ENCODE measurements around the gene PDK2.

Gene PDK2

DNA sequence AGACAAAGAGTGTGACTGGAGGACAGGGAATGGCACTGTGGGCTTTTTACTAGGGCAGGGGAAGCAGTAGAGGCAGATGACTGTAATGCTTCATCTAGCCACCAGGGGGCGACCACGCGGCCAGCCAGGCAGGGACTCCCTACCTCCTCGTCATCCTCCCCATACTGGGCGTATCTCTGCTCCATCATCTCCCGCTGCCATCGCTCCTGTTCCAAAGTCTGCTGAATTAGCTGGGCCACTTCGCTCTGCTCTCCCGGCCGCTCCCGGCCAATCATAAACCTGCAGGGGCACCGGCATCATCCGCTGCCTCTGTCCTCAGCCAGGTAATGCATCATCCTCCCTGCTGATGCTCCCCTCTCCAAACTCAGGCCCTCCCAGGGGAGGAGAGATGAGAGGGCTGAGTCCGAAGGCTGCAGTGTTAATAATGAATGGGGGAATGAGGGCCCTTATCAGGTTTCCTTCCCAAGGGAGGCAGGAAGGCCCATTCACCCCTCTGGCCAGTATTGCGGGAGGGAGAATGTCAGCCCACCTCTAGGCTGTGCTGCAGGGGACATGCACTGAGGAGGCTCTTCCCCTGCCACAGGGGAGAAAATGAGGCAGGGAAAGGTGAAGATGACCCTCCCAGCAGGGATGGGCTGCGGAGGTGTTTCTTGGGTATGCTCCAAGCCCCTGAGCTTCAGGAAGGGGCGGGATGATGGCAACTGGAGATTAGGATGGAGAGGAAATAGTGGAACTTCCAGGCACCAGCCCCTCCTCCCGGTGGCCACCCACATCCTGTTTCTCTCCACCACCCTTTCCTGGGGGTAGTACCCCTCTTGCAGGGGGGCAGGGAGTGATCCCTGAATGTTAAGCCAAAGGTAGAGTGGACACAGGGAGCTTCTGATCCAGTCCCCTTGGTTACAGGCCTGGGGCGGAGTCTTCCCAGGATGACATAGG is 45.1 kb downstream of the PDK2 start:
- TF ChIP-seq TAF1 (IDR thresholded peaks at IDR 0.05; ENCODE audit: low read depth) (no peak), TCF12 (IDR thresholded peaks at IDR 0.05; ENCODE audit: low read depth) (no peak), RAD21 (IDR thresholded peaks at IDR 0.05; ENCODE audit: low read depth) (peak; percentile 62), NFIC (IDR thresholded peaks at IDR 0.05) (no peak), TEAD4 (IDR thresholded peaks at IDR 0.05) (no peak)

DNA sequence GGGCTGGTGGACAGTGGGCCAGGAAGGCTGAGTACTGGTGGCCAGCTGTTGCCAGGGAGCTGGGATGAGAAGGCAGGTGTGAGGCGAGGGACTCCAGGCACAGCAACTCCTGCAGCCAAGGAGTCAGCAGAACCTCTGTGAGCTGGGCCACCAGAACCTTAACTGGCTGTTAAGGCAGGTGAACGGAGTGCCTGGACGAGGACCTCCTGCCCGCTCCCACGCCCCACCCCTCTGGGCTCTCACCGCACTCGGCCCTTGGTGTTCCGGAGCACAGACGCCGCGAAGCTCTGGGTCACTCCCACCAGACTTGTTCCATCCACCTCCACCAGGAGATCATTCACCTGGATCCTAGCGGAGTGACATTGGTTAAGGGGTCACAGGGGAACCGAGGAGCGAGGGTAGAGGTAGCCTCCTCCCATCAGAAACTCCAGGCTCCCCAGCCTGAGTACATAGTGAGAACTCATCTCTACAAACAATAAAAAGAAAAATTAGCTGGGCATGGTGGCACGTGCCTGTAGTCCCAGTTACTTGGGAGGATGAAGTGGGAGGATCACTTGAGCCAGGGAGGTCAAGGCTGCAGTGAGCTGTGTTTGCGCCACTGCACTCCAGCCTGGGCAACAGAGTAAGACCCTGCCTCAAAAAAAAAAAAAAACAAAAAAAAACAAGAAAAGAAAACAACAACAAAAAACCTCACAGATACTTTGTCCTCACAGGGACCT is 46.0 kb downstream of the PDK2 start:
- TF ChIP-seq, protein P1, sequence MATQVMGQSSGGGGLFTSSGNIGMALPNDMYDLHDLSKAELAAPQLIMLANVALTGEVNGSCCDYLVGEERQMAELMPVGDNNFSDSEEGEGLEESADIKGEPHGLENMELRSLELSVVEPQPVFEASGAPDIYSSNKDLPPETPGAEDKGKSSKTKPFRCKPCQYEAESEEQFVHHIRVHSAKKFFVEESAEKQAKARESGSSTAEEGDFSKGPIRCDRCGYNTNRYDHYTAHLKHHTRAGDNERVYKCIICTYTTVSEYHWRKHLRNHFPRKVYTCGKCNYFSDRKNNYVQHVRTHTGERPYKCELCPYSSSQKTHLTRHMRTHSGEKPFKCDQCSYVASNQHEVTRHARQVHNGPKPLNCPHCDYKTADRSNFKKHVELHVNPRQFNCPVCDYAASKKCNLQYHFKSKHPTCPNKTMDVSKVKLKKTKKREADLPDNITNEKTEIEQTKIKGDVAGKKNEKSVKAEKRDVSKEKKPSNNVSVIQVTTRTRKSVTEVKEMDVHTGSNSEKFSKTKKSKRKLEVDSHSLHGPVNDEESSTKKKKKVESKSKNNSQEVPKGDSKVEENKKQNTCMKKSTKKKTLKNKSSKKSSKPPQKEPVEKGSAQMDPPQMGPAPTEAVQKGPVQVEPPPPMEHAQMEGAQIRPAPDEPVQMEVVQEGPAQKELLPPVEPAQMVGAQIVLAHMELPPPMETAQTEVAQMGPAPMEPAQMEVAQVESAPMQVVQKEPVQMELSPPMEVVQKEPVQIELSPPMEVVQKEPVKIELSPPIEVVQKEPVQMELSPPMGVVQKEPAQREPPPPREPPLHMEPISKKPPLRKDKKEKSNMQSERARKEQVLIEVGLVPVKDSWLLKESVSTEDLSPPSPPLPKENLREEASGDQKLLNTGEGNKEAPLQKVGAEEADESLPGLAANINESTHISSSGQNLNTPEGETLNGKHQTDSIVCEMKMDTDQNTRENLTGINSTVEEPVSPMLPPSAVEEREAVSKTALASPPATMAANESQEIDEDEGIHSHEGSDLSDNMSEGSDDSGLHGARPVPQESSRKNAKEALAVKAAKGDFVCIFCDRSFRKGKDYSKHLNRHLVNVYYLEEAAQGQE (IDR thresholded peaks at IDR 0.05; ENCODE audit: low read depth), result no peak
- TF ChIP-seq CEBPB (IDR thresholded peaks at IDR 0.05) (no peak), TCF12 (IDR thresholded peaks at IDR 0.05; ENCODE audit: low read depth) (no peak), EP300 (IDR thresholded peaks at IDR 0.05; ENCODE audit: borderline replicate concordance) (no peak), TEAD4 (IDR thresholded peaks at IDR 0.05) (no peak), CREB1 (IDR thresholded peaks at IDR 0.05; ENCODE audit: low read depth) (no peak)

DNA sequence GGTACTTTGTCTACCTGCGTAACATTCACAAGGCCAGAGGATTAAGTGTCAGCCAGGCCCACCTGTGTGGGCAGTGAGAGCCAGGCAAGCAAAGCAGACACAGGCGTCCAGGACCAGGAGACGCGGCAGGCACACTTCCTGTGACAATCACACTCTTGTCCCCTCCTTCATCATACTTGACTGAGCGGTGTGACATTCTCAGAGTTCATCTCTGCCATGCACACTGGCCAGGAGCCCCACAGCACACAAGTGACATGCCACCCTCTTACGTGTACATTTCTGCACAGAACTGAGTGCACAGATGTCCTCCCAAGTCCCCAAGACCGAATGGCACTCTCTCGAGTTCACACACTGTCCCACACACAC is 46.6 kb downstream of the PDK2 start:
- no peak for TF ChIP-seq CEBPB (IDR thresholded peaks at IDR 0.05)
- TF ChIP-seq, protein P2, sequence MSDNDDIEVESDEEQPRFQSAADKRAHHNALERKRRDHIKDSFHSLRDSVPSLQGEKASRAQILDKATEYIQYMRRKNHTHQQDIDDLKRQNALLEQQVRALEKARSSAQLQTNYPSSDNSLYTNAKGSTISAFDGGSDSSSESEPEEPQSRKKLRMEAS (IDR thresholded peaks at IDR 0.05), result no peak
- TF ChIP-seq RAD21 (IDR thresholded peaks at IDR 0.05; ENCODE audit: low read depth), result no peak
- no peak for TF ChIP-seq YY1 (IDR thresholded peaks at IDR 0.05; ENCODE audit: low read depth)
- TF ChIP-seq EP300 (IDR thresholded peaks at IDR 0.05; ENCODE audit: borderline replicate concordance), result no peak
- TF ChIP-seq, protein P1 (IDR thresholded peaks at IDR 0.05; ENCODE audit: low read depth), result no peak
- no peak for TF ChIP-seq TEAD4 (IDR thresholded peaks at IDR 0.05)
- no peak for TF ChIP-seq TCF12 (IDR thresholded peaks at IDR 0.05; ENCODE audit: low read depth)
- TF ChIP-seq, protein P3, sequence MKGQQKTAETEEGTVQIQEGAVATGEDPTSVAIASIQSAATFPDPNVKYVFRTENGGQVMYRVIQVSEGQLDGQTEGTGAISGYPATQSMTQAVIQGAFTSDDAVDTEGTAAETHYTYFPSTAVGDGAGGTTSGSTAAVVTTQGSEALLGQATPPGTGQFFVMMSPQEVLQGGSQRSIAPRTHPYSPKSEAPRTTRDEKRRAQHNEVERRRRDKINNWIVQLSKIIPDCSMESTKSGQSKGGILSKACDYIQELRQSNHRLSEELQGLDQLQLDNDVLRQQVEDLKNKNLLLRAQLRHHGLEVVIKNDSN (IDR thresholded peaks at IDR 0.05), result no peak
- TF ChIP-seq TAF1 (IDR thresholded peaks at IDR 0.05; ENCODE audit: low read depth), result no peak
- TF ChIP-seq CREB1 (IDR thresholded peaks at IDR 0.05; ENCODE audit: low read depth), result no peak
- TF ChIP-seq EGR1 (IDR thresholded peaks at IDR 0.05), result no peak
- no peak for TF ChIP-seq ZBTB7A (IDR thresholded peaks at IDR 0.05; ENCODE audit: low read depth)
- TF ChIP-seq FOXM1 (IDR thresholded peaks at IDR 0.05; ENCODE audit: borderline replicate concordance, low read depth), result no peak
- TF ChIP-seq NFIC (IDR thresholded peaks at IDR 0.05), result no peak

DNA sequence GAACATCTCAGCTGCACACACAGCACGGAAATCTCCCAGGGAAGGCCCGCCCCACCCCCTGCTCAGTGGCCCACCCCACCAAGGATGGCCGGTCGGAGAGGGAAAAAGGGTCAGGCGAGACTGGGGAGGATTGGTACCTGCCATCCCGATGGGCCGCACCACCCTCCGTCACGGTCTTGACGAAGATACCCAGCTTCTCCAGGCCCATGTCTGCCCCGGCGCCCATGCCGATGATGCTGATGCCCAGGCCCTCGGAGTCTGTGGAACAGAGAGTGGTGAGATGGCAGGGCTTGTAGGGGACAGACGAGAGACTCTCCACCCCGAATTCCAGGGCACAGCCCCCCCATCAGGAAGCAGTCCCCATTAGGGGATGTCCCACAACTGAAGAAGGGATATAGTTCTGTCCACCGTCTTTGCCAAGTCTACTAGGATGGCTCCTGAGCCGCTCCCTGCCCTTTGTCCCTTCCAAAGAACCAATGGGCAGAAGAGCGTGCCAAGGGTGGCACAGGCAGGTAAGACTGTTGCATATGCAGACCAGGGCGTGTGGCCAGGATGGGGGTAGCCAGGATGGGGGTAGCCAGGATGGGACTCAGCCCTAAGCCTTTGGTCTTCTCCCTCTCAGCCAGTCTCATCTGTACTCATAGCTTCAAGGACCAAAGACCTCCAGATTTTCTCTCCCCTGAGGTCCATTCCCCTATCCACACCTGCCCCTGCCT is 48.5 kb downstream of the PDK2 start:
- TF ChIP-seq CEBPB (IDR thresholded peaks at IDR 0.05), result no peak
- no peak for TF ChIP-seq EGR1 (IDR thresholded peaks at IDR 0.05)
- TF ChIP-seq YY1 (IDR thresholded peaks at IDR 0.05; ENCODE audit: low read depth), result no peak
- TF ChIP-seq EP300 (IDR thresholded peaks at IDR 0.05; ENCODE audit: borderline replicate concordance), result no peak
- TF ChIP-seq NFIC (IDR thresholded peaks at IDR 0.05), result no peak
- TF ChIP-seq, protein P1 (IDR thresholded peaks at IDR 0.05; ENCODE audit: low read depth), result no peak
- no peak for TF ChIP-seq TCF12 (IDR thresholded peaks at IDR 0.05; ENCODE audit: low read depth)
- no peak for TF ChIP-seq TAF1 (IDR thresholded peaks at IDR 0.05; ENCODE audit: low read depth)
- TF ChIP-seq, protein P3 (IDR thresholded peaks at IDR 0.05), result no peak
- no peak for TF ChIP-seq FOXM1 (IDR thresholded peaks at IDR 0.05; ENCODE audit: borderline replicate concordance, low read depth)
- TF ChIP-seq TEAD4 (IDR thresholded peaks at IDR 0.05), result no peak
- TF ChIP-seq CREB1 (IDR thresholded peaks at IDR 0.05; ENCODE audit: low read depth), result no peak
- TF ChIP-seq, protein P2 (IDR thresholded peaks at IDR 0.05), result no peak
- no peak for TF ChIP-seq RAD21 (IDR thresholded peaks at IDR 0.05; ENCODE audit: low read depth)
- no peak for TF ChIP-seq ZBTB7A (IDR thresholded peaks at IDR 0.05; ENCODE audit: low read depth)

Data from Ishikawa (cell line).